AG10803 (cell line): ENCODE results near the gene SCYL2.

Experiments used
- DNase-seq: peaks from one replicate; pipeline ENCODE4 v3.0.0; 2010; ENCODE audit warnings: low read depth
- H3K4me3 ChIP-seq: 2 replicates; pipeline ENCODE4 v1.5.1; 2011; ENCODE audit warnings: mild to moderate bottlenecking, low read length, control low read depth
- CTCF ChIP-seq: conservative IDR thresholded peaks from 2 replicates; pipeline ENCODE4 v1.5.1; 2011; ENCODE audit warnings: mild to moderate bottlenecking, low read length, control low read depth, inconsistent platforms

The SCYL2 gene

GRCh38 chr12:100346660-100347059, 79.7 kb downstream of the SCYL2 start:
- TF ChIP-seq CTCF = no peak
- H3K4me3 ChIP-seq = no peak overlapping the region
- DNase-seq = no peak

- H3K4me3 ChIP-seq = no peak overlapping the region
- peak; percentile 44 for TF ChIP-seq CTCF
- peak; percentile 25 for DNase-seq
Measured at GRCh38 chr12:100348657-100349454, 81.9 kb downstream of the SCYL2 start.

GRCh38 chr12:100356644-100357223, 89.8 kb downstream of the SCYL2 start, which contains the start of gene SLC17A8:
TSS of gene SLC17A8 (plus strand) at chr12:100357074. CDS start at chr12:100357392, 318 bp downstream.
- no peak within 1 kb of the TSS for H3K4me3 ChIP-seq
- TF ChIP-seq CTCF = no peak
- no peak for DNase-seq

- H3K4me3 ChIP-seq = no peak overlapping the region
- no peak for TF ChIP-seq CTCF
- no peak for DNase-seq
Measured at GRCh38 chr12:100359248-100359647, 92.3 kb downstream of the SCYL2 start.

GRCh38 chr12:100359822-100360221, 92.8 kb downstream of the SCYL2 start:
- DNase-seq = peak; percentile 11
- H3K4me3 ChIP-seq = no peak overlapping the region
- no peak for TF ChIP-seq CTCF

- DNase-seq = no peak
- no peak for TF ChIP-seq CTCF
- no peak overlapping the region for H3K4me3 ChIP-seq
Measured at GRCh38 chr12:100360450-100360849, 93.5 kb downstream of the SCYL2 start.

- no peak for DNase-seq
- no peak overlapping the region for H3K4me3 ChIP-seq
- TF ChIP-seq CTCF = no peak
Measured at GRCh38 chr12:100364324-100364723, 97.3 kb downstream of the SCYL2 start.
